G401.6 (cell line): Measurements from ENCODE around the gene LRRFIP1.

Source experiments
- FAIRE-seq: peaks from 2 replicates; lab custom pipeline; 2012; peaks lifted over from hg19 to GRCh38; lab: Jason Lieb, UNC

Gene LRRFIP1

GRCh38 chr2:237706257-237706656, 78.9 kb downstream of the LRRFIP1 start:
- FAIRE-seq, result no peak

- FAIRE-seq, result no peak
Observed at GRCh38 chr2:237708065-237708398, 80.6 kb downstream of the LRRFIP1 start.

DNA sequence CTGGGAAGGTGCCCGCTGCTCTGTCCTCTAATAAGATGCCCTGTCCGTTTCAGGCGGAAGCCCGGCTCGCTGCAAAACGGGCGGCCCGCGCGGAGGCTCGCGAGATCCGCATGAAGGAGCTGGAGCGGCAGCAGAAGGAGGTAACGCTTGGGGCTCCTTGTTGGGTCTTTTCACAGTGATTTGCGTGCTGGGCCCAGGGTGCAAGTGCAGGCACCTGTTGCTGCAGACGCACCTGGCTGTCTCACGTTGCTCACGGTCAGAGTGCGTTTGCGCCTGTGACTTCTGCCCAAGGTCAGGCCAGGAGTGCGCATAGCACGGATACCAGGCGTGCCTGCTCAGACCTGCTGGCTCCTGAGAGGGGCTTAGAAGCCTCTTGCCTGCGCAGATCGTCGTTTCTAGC, 81.1 kb downstream of the LRRFIP1 start:
- FAIRE-seq, result no peak

DNA sequence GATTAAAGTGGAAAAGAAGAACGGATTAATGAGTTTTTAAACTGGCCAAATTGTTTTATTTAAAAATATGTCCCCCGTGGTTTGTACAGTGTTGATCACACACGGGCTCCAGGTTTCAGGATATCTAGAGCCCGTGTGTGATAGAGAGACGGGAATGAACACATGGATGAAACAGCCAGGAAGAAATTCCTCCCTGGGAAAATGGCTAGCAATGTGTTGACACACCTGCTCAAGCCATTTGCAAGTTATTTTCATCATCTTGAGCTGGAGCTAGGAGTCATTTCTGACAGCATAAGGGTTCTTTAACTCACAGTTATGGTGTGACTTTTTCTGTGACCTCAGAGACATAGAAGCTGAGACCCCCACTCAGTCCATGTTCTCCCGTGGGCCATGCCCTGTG, 81.6 kb downstream of the LRRFIP1 start:
- FAIRE-seq, result no peak

GRCh38 chr2:237711458-237712150, 84.2 kb downstream of the LRRFIP1 start:
- FAIRE-seq, result no peak

DNA sequence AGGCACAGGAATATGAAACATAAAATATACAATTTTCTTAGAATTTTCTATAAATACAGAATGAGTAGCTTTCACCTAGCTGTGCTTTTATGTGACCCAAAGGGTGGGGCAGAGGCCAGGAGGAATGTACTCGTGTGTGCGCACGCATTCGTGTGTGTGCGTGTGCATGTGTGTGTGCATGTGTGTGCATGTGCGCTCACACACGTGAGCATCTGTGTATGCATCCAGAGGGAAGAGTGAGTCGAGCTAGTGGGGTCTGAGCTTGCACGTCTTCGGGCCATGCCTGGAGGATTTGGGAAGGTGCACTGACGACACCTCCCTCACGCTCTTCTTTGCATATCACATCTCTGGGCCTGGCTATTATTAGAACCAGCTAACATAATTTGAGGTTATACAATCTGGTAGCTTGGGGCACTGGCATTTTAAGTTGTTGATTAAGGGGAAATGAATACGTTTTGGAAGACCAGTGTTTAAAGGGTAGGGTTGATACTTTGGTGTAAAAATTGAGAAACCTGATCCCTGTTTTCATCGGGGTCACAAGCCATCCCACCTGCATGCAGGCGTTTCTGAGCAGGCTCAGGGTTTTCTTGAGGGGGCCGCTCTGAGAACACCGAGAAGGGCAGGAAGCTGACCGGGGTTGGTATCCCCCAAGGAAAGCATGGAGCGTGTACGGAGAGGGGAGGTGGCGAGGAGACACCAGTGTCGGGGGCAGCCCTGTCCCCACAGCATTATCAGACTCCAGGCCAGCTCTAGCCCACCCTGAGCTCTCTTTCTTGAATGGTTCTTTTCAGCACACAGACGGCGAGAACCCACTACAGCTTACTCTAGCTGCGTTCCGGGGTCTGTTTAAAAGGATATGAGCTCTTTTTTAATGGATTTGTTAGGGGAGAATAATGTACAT, 85.3 kb downstream of the LRRFIP1 start:
- FAIRE-seq, result no peak

DNA sequence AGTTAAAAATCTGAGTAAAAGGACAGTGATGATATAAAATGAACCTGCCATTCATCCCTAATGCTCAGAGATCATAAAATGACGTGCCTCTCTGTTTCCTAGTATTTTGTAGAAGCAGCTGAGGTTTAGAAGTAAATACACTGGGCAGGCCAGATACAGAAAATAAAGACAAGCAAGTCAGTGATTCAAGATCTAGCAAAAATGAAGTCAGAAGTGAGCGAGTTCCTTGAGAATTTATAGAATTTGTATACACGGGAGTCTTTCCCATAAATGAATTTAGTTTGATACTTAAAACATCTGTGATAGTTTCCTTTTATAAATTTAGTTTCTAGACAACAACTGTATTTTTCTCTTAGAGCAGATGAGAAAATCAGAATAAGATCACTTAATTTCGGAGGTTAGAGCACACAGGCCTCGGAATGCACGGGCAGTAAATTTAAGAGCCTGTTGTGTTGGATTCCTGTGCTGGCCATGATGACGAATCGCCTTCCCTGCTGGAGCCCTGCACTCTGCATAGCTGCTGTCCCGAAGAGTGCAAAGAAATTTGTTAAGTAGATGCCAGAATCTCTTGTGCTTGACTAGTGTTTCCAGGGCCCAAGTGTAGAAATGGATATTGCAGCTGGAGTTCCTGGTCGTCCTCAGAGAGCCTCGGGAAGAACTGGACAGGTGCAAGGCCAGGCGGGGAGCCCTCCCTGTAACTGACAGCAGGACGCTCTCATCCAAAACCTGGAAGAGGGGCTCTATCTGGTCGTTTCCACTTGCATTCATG, 87.5 kb downstream of the LRRFIP1 start:
- peak; percentile 75 for FAIRE-seq

- peak; percentile 84 for FAIRE-seq
Observed at GRCh38 chr2:237715459-237715947, 88.1 kb downstream of the LRRFIP1 start.

- no peak for FAIRE-seq
Observed at GRCh38 chr2:237716011-237716410, 88.6 kb downstream of the LRRFIP1 start.

DNA sequence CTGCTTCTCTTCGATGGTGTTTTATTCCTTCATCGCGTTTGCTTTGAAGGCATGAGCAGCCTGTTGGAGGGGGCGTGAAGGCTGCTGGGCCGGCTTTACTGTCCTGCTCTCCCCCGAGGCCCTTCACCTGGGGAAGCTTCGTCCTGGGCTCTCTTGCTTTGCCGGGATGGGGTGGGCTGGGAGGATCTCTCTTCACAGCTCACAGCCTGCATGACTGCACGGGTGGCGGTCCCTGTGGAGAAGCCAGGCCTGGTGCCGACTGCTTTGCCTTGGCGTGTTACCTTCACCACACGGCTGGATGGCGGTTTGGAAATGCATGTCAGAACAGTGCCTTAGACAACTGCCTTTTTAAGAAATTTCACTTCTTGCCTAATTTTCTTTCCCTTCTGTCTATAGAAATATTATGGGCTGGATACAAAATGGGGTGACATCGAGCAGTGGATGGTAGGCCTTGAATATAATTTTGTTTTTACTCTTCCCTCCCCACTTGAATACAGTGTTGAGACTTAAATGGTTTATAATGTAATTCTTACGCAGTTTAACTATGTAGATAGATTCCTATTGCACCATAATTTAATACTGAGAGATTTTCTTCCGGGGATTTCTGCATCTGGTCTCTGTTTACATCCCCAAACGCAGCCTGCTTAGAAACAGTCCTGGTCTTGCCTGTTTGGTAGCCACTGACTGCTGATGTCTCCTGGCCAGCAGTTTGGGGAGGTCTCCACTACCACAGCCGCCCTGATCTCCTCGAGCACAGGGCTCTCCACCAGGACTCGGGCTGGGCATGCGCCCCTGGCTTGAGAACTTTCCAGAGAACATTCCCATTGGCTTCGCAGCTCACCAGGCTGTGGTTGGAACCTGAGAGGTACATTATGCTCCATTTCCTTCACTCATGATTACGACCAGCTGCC, 90.2 kb downstream of the LRRFIP1 start:
- no peak for FAIRE-seq

GRCh38 chr2:237718277-237718634, 90.9 kb downstream of the LRRFIP1 start:
- FAIRE-seq, result no peak

DNA sequence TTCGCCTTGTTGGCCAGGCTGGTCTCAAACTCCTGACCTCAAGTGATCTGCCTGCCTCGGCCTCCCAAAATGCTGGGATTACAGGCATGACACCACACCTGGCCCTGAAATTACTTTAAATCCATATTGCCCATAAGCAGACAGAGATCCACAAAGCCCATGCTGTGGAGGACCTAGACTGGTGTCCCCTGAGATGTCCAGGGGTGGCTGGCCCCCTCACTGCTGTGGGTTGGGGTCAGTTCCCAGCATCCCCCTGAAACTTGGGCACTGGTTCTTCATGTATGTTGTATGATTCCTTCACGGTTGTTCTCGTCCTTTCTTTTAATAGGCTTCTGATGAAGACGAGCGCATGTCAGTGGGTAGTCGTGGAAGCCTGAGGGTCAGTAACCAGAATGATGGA, 93.1 kb downstream of the LRRFIP1 start:
- no peak for FAIRE-seq

DNA sequence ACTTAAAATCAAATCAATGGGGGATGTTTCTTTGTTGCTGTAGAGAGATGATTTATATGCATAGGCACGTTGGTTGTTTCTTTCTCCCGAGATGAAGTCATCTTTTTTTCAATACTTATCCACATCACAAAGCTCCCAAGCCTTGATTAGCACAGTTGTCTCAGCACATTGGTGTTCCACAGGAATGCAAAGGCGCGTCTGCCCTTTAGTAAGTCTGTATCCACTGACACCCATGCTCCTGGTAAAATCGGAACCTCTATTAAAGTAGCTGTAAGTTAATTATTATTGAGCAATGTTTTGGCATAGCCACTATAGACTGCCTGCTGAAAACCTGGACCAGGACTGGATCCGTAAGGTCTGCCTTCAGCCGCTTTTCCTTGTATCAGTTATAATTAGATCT, 93.6 kb downstream of the LRRFIP1 start:
- no peak for FAIRE-seq

DNA sequence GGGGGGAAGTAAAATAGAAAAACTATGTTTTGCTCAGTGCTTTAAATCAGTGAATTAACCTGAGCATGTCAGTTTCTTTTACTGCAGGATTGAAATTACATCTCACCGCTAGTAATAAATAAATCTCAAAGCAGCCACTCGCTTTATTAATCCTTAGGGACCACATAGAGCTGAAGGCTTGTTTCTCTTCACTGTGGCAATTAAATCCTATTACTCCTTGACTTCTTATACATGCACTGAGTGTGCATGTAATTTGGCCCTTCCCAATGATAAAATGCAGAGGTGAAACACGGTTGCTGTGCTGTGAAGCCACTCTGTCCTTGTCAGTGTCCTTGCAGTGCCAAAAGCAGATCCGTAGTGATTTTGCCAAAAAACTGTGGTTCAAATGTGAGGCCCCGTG, 94.1 kb downstream of the LRRFIP1 start:
- no peak for FAIRE-seq

- no peak for FAIRE-seq
Observed at GRCh38 chr2:237722616-237723015, 95.2 kb downstream of the LRRFIP1 start.

DNA sequence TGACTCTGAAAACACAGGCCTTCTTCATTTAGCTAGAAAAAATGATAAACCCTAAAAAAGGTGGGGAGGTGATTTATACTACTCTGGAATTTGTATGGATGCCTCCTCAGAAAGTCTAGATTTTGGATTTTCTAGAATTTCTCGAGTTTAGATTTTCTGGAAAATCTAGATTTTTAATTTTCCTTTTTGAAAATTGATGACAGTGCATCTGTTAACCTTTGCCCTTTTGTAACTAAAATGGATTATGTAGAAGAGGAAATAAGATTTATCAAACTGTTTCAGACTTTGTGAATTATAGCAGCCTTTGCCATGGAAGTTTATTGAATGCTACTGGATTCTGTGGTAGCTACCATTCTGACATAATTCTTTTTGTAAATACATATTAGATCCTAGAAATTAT, 95.6 kb downstream of the LRRFIP1 start:
- no peak for FAIRE-seq

GRCh38 chr2:237723602-237724001, 96.2 kb downstream of the LRRFIP1 start:
- no peak for FAIRE-seq

DNA sequence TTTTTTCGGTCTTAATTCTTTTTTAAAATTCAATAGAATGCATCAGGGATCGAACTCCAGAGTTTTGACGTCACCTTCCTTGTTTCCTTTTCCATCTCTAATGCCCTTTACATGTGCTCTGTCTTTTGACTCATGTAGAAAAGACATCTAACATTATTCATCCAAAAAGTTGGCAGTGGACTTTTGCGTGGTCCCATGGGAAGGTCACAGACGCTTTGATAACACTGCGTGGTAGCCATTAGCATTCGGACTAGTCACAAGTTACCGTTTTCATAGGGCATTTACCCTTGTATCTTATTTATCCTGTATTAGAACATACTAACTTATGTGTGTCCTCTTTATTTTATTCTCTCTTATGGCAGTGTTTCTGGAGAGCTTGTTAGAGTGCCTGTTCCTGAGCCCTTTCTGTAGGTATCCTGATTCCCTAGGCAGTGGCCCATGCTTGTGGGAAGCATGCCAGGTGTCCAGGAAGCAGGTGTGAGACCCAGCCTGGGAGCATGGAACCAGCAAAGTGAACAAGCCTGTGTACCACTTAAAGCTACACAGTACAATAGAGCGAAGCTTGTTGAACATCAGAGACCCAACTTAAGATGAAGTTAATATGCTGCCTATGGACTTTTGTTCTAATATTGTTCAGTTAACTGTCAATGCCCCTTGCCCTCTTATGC, 97.6 kb downstream of the LRRFIP1 start:
- no peak for FAIRE-seq

DNA sequence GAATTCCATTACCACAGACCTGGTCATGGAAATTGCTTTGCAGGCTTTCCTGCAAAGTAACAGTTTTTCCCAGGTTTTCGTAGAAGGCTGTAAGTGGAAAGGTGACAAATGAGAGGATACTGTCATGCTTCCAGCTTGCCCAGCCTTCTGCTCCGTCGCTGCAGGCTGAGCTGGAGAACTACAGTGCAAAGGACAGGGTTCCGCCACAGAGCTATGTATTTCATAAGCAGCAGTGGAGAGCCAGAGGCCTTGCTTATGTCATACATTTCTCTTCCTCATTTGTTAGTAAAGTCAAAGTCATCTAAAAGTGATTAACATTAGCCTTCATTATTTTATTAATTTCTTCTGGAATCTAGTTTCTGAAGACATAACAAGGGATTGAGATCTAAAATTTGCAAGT, 98.3 kb downstream of the LRRFIP1 start:
- no peak for FAIRE-seq

GRCh38 chr2:237726401-237726830, 99.0 kb downstream of the LRRFIP1 start:
- FAIRE-seq, result no peak

DNA sequence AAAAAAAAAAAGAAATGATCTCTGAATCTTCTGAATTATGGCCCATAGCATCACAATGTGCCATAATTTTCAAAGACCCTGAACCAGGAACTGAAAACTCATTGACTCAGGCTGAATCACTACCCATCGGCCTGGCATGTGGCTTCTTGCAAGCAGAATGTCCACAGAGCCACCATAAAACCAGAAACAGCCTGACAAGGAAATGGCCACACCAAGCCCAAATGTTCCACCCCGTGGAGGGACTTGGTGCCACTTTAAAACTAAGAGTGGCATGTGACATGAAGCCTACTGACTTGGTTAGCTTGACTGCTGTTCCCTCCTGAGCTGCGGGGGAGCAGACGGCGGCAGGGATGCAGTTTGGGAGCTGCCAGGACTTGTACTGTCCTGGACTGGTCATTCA, 100.0 kb downstream of the LRRFIP1 start:
- no peak for FAIRE-seq
